GM18498 (cell line): ENCODE measurements around the gene IL1RAPL1.

ENCODE experiments used
- ATAC-seq: cut with Tn5 transposase; IDR thresholded peaks from one replicate; pipeline ENCODE4 v1.9.1; 2021; ENCODE audit warnings: mild to moderate bottlenecking, moderate library complexity; ENCODE audit not compliant: unreplicated experiment

Gene IL1RAPL1

DNA sequence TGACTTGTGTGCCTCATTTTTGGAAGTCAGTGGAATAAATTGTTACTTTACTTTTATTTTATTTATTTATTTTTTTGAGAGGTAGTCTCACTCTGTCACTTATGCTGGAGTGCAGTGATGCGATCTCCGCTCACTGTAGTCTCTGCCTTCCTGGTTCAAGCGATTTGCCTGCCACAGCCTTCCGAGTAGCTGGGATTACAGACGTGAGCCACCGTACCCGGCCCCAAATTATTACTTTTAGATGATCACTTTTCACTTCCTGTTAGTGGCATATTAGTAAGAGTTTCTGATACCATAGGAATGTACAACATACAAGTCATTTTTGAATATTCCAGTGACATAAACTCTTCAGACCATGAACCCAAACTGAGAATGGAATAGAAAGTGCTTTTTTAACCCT, 1017.1 kb downstream of the IL1RAPL1 start:
- no peak for ATAC-seq

GRCh38 chrX:29617276-29617675, 1030.0 kb downstream of the IL1RAPL1 start:
- ATAC-seq: no peak

- no peak for ATAC-seq
Observed at GRCh38 chrX:29617725-29618124, 1030.5 kb downstream of the IL1RAPL1 start.

DNA sequence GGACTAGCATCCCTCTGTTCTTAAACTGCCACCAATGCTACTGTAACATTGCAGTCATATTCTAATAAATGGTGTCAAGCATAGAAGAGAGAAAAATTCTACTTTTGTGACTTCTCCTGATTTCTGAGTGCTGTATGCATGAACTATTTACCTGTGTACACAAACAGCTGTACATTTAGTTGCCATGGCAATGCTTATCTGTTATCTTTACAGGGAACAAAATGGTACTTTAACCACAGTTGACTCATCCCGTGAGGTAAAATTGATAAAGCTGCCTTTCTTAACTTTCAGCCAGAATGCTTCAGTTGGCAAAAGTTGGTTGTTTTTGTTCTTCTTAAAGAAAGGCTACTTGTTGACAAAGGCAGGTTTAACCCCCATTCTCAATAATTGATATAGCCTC, 1040.6 kb downstream of the IL1RAPL1 start:
- ATAC-seq: no peak

- ATAC-seq: no peak
Observed at GRCh38 chrX:29634516-29634915, 1047.3 kb downstream of the IL1RAPL1 start.

DNA sequence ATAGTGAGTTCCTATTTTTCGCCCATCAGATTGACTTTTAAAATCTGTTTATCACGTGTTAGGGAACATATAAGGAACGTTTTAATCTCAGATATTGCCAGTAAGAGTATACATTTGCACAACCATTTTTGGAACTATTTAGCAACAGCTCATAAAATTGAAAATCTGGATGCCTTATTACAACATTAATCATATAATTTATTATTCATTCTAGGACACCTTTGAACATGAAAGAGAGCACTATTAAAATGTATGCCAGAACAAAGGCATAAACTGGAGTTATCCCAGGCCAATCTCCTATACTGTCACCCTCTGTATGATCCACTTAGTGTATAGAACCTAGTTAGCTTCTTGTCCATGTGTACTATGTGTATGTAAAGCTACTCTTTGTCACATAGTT, 1049.1 kb downstream of the IL1RAPL1 start:
- ATAC-seq: no peak

- ATAC-seq: no peak
Observed at GRCh38 chrX:29640106-29640505, 1052.9 kb downstream of the IL1RAPL1 start.

- ATAC-seq: no peak
Observed at GRCh38 chrX:29641461-29641860, 1054.2 kb downstream of the IL1RAPL1 start.

GRCh38 chrX:29643181-29643580, 1055.9 kb downstream of the IL1RAPL1 start:
- ATAC-seq: no peak

DNA sequence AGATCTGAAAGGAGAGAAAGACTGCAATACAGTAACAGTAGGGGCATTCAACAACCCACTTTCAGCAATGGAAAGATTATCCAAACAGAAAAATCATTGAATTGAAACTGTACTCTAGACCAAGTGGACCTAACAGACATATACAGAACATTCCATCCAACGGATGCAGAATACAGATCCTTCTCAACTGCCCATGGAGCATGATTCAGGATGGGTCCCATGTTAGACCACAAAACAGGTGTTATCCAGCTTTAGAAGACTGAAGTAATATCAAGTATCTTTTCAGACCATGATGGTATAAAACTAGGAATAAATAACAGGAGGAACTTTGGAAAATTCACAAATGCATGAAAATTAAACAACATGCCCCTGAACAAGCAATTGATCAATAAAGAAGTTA, 1060.9 kb downstream of the IL1RAPL1 start:
- no peak for ATAC-seq

DNA sequence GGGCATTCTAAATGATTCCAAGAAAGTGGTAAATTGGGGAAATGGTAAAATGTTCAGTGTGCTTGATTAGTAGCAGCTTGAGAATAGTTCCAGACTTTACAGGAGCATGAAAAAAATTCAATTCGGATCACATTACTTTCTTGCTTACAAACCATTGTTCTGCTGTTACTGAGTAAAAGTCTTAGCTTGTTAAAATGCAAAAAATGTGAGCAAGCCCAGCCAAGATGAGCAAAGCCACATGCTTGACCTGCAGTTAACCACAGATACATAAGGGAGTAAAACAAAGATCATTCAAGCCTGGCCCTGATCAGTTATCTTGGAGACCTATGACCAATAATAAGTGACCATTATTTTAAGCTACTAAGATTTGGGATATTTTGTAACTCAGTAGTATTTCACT, 1065.2 kb downstream of the IL1RAPL1 start:
- no peak for ATAC-seq

- no peak for ATAC-seq
Observed at GRCh38 chrX:29653721-29654120, 1066.5 kb downstream of the IL1RAPL1 start.

DNA sequence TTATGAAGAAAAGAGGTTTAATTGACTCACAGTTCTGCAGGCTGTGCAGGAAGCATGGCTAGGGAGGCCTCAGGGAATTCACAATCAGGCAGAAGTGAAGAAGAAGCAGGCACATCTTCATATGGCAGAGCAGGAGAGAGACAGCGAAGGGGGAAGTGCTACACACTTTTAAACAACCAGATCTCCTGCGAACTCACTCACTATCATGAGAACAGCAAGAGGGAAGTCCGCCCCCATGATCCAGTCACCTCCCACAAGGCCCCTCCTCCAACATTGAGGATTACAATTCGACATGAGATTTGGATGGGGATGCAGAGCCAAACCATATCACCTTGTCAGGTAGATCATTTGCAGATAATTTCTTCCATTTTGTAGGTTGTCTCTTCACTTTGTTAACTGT, 1072.7 kb downstream of the IL1RAPL1 start:
- ATAC-seq: no peak

GRCh38 chrX:29661290-29661689, 1074.0 kb downstream of the IL1RAPL1 start:
- ATAC-seq: no peak

- no peak for ATAC-seq
Observed at GRCh38 chrX:29662101-29662500, 1074.9 kb downstream of the IL1RAPL1 start.

DNA sequence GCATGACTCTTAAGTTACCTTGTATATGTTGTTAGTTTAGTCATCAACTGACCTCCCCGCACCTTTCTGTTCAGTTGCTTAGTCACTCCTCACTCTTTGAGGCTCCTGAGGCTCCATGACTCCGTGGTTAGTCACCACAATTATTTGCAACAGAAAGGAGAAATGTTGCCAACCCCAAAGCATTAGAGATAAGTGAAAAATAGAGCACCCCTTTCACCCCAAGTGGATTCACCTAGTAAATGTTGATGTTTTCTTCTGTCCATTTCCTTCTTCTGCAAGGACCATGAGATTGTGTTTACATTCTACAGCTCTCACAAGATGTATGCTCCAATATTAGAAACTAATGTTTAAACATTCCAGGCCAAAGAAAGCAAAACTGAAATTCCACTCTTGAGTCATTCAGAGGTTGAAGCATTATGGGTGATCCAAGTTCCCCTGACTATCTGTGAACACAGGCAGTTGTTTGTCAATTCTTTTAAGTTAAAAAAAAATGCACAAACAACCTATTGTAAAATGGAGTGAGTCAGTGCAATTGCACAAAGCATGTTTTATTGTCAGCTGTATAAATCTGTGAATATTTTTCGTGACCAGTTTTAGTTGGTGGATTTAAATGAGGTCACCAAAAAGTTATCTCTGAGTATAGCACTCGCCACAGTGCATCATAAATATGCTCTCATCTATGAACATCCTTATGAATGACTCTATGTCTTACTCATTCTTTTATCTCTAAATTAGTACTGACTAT, 1075.7 kb downstream of the IL1RAPL1 start:
- ATAC-seq: peak; percentile 79

DNA sequence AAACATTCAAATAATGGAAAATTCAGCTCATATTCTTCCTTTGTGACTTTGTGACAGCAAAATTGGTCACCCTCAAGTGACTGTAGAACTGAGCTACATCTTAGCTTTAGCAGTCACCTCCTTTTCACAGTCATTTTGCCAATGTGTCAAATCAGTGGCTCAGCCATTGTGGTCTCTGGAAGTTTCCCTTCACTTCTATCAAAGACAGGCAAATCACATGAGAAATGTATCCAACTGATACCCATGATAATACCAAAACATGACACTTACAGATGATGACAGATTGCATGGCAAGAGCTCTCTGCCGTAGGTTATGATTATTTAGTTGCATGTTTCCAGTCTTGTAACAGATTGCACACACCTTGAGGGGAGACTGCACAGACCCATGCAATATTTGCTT, 1078.3 kb downstream of the IL1RAPL1 start:
- ATAC-seq: no peak

DNA sequence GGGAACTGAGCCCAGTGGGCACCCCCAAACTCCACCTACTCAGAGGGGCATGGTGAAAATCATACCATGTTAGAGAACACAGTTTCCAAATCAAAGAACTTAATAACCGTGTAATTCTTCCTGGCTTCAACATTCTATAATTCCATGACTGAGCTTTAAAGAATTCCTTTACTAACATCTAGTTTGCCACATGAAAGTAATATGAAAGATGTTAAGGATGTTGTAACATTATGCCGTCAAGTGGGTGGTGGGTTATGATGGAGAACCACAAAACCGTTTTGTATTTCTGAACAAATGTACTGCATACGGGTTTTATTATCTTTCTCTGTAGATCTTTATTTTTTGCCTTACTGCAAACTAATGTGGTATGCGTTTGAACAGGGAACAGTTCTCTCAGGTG, 1079.1 kb downstream of the IL1RAPL1 start:
- no peak for ATAC-seq

GRCh38 chrX:29671421-29671820, 1084.2 kb downstream of the IL1RAPL1 start:
- no peak for ATAC-seq

GRCh38 chrX:29687687-29688086, 1100.4 kb downstream of the IL1RAPL1 start:
- no peak for ATAC-seq

GRCh38 chrX:29690061-29690460, 1102.8 kb downstream of the IL1RAPL1 start:
- no peak for ATAC-seq

DNA sequence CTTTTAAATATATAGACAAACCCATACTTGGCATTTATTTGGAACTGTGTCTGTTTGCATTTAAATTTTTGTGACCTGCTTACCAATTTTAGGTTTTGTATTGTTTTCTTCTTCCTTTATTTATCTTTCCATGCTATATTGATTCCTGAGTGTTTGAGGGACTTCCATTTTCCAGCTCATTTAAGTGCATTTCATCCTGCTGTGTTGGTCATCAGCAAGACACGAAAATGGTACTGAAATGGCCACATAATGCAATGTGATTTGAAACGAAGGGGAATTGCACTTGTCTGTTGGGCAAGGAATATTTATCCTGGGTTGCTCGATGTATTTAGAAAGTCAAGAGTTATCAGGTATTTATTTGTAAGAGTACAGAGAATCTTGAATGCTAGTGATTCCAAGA, 1103.8 kb downstream of the IL1RAPL1 start:
- ATAC-seq: no peak

GRCh38 chrX:29693912-29694311, 1106.7 kb downstream of the IL1RAPL1 start:
- ATAC-seq: no peak
